Renal cortex interstitium (tissue), 15 donors: ENCODE data around the gene PSMB1. TPM values are rescaled to one million over a fixed set of nuclear protein-coding genes. Genes with fewer than 3 reads are reported as not detected.

Source experiments
- DNase-seq, 11 donors: peaks; one replicate each; pipeline ENCODE4 v3.0.0-alpha.2; 2013; ENCODE audit warnings: low read depth in 9 of 11, low spot score in 4 of 11; ENCODE audit errors: extremely low read depth in 1 of 11
- long read RNA-seq, 16 experiments: transcript quantifications; one replicate each; lab custom pipeline, GENCODE V29; 2026
- polyA plus RNA-seq, 3 donors: library from polyadenylated mRNA; unstranded; fragments of 120-200 nt; gene quantifications; one replicate each; pipeline ENCODE4 v1.2.1, GENCODE V29; 2013; ENCODE audit not compliant: insufficient read length in 3 of 3

Gene PSMB1
- 100 to 1,000 TPM; 185 to 233 (median 215) TPM for polyA plus RNA-seq
- long read RNA-seq, donor 1, transcript PSMB1-201 (6 exons, 928 nt) = major isoform, 67 of 93 reads
- long read RNA-seq, donor 1, transcript PSMB1-202 (5 exons, 1,939 nt) = minor isoform, 8 of 93 reads
- long read RNA-seq, donor 1, partial matches to known transcripts = 18 of 93 reads
- long read RNA-seq, donor 1, other reads (novel, unspliced or antisense) = 0 of 93 reads
- long read RNA-seq, donor 2, transcript PSMB1-202 (5 exons, 1,939 nt) = minor isoform, 10 of 117 reads
- long read RNA-seq, donor 2, transcript PSMB1-201 (6 exons, 928 nt) = major isoform, 90 of 117 reads
- long read RNA-seq, donor 2, partial matches to known transcripts = 12 of 117 reads
- long read RNA-seq, donor 2, other reads (novel, unspliced or antisense) = 5 of 117 reads
- long read RNA-seq, donor 3, transcript PSMB1-202 (5 exons, 1,939 nt) = minor isoform, 22 of 220 reads
- long read RNA-seq, donor 3, transcript PSMB1-201 (6 exons, 928 nt) = major isoform, 167 of 220 reads
- long read RNA-seq, donor 3, partial matches to known transcripts = 10 of 220 reads
- long read RNA-seq, donor 3, other reads (novel, unspliced or antisense) = 21 of 220 reads
- long read RNA-seq, donor 4, transcript PSMB1-202 (5 exons, 1,939 nt) = minor isoform, 19 of 173 reads
- long read RNA-seq, donor 4, transcript PSMB1-201 (6 exons, 928 nt) = major isoform, 97 of 173 reads
- long read RNA-seq, donor 4, partial matches to known transcripts = 43 of 173 reads
- long read RNA-seq, donor 4, other reads (novel, unspliced or antisense) = 14 of 173 reads
- long read RNA-seq, donor 5 = 0 reads
- long read RNA-seq, donor 6, transcript PSMB1-201 (6 exons, 928 nt) = major isoform, 85 of 127 reads
- long read RNA-seq, donor 6, transcript PSMB1-202 (5 exons, 1,939 nt) = minor isoform, 19 of 127 reads
- long read RNA-seq, donor 6, partial matches to known transcripts = 11 of 127 reads
- long read RNA-seq, donor 6, other reads (novel, unspliced or antisense) = 12 of 127 reads
- long read RNA-seq, donor 7, transcript PSMB1-202 (5 exons, 1,939 nt) = minor isoform, 18 of 209 reads
- long read RNA-seq, donor 7, transcript PSMB1-201 (6 exons, 928 nt) = major isoform, 167 of 209 reads
- long read RNA-seq, donor 7, partial matches to known transcripts = 10 of 209 reads
- long read RNA-seq, donor 7, other reads (novel, unspliced or antisense) = 14 of 209 reads
- long read RNA-seq, donor 8 = 0 reads
- long read RNA-seq, donor 9, transcript PSMB1-202 (5 exons, 1,939 nt) = minor isoform, 16 of 142 reads
- long read RNA-seq, donor 9, transcript PSMB1-201 (6 exons, 928 nt) = major isoform, 117 of 142 reads
- long read RNA-seq, donor 9, partial matches to known transcripts = 0 of 142 reads
- long read RNA-seq, donor 9, other reads (novel, unspliced or antisense) = 9 of 142 reads
- long read RNA-seq, donor 10, transcript PSMB1-201 (6 exons, 928 nt) = major isoform, 134 of 201 reads
- long read RNA-seq, donor 10, transcript PSMB1-202 (5 exons, 1,939 nt) = minor isoform, 20 of 201 reads
- long read RNA-seq, donor 10, partial matches to known transcripts = 36 of 201 reads
- long read RNA-seq, donor 10, other reads (novel, unspliced or antisense) = 11 of 201 reads
- long read RNA-seq, donor 11, transcript PSMB1-202 (5 exons, 1,939 nt) = minor isoform, 11 of 102 reads
- long read RNA-seq, donor 11, transcript PSMB1-201 (6 exons, 928 nt) = major isoform, 81 of 102 reads
- long read RNA-seq, donor 11, partial matches to known transcripts = 0 of 102 reads
- long read RNA-seq, donor 11, other reads (novel, unspliced or antisense) = 10 of 102 reads
- long read RNA-seq, donor 12, transcript PSMB1-201 (6 exons, 928 nt) = major isoform, 53 of 83 reads
- long read RNA-seq, donor 12, transcript PSMB1-202 (5 exons, 1,939 nt) = minor isoform, 8 of 83 reads
- long read RNA-seq, donor 12, partial matches to known transcripts = 14 of 83 reads
- long read RNA-seq, donor 12, other reads (novel, unspliced or antisense) = 8 of 83 reads
- long read RNA-seq, donor 13 = 0 reads
- long read RNA-seq, donor 14, transcript PSMB1-201 (6 exons, 928 nt) = major isoform, 132 of 160 reads
- long read RNA-seq, donor 14, transcript PSMB1-202 (5 exons, 1,939 nt) = minor isoform, 16 of 160 reads
- long read RNA-seq, donor 14, partial matches to known transcripts = 0 of 160 reads
- long read RNA-seq, donor 14, other reads (novel, unspliced or antisense) = 12 of 160 reads
- long read RNA-seq, donor 15, transcript PSMB1-201 (6 exons, 928 nt) = major isoform, 65 of 95 reads
- long read RNA-seq, donor 15, transcript PSMB1-202 (5 exons, 1,939 nt) = minor isoform, 23 of 95 reads
- long read RNA-seq, donor 15, partial matches to known transcripts = 0 of 95 reads
- long read RNA-seq, donor 15, other reads (novel, unspliced or antisense) = 7 of 95 reads
- long read RNA-seq, donor 16, transcript PSMB1-201 (6 exons, 928 nt) = major isoform, 242 of 356 reads
- long read RNA-seq, donor 16, transcript PSMB1-202 (5 exons, 1,939 nt) = minor isoform, 57 of 356 reads
- long read RNA-seq, donor 16, partial matches to known transcripts = 28 of 356 reads
- long read RNA-seq, donor 16, other reads (novel, unspliced or antisense) = 29 of 356 reads

DNA sequence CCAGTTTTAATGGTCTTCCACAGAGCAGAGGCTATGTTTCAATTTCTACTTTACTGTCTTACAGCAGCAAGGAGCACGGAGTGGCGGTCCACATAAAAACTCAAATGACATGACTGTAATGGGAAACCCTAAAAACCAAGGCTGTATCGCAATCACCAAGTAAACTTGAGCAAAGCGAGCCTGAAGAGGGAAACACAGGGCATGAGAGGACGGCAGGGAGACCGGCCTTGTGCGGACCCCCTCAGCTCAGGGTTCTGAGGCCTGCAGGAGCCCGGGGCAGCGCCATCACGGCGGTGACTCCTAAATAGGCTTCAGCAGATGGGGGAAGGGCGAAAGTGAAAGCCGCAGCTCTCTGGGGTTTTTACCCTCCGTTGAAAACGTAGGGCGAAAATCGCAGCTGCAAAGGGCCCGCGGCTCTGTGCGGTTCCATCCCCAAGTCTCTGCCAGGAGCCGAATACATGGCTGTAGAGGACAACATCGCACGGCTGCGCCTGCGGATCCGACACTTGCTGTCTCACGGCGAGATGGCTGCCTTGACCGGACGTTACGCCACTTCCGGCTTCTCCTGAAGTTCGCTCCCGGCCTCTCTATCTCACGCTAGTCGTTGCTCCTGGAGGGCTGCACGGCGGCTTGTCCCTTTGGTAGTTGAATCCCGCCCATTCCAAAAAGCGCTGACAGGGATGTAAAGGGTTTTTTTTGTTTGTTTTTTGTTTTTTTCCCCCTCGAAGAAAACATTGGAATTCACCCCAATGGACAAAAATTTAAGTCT, at the start of gene PSMB1:
TSS of gene PSMB1 (minus strand) at position 543 of the 769 bp plus-strand sequence. CDS start at position 478, 65 bp downstream.
- DNase-seq = peak; percentile 87 to 97 (median 93)

DNA sequence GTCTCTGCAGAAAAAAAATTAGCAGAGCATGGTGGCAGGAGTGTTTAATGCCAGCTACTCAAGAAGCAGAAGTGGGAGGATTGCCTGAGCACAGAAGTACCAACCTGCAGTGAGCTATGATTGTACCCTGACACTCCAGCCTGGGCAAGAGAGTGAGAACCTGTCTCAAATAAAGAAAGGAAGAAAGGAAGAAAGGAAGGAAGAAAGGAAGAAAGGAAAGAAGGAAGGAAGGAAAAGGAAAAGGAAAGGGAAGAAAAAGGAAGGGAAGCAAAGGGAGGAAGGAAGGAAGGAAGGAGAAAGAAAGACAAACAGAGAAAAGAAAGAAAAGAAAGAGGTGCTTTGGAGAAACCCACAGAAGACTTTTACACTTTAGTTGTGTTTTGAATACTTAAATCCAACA, 44.2 kb upstream of the PSMB1 start:
- DNase-seq = no peak

DNA sequence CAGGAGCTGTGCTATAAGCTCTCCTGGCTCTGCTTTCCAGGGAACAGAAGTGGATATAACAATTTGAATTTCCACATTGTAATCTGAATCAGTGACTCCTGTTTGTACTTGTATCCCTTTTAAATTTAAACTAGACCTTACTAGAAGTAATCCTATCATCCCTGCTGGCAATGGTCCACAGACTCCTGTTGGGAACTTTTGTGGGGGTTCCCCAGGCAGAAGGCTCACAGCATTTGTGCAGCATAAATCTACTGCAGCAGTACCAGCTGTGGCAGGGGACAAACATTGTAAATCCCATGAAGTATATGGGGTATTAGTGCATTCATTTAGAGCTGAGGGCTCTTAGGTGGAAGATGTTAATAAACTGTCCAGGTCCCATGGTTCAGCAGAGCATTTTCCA, 43.3 kb upstream of the PSMB1 start:
- no peak for DNase-seq

DNA sequence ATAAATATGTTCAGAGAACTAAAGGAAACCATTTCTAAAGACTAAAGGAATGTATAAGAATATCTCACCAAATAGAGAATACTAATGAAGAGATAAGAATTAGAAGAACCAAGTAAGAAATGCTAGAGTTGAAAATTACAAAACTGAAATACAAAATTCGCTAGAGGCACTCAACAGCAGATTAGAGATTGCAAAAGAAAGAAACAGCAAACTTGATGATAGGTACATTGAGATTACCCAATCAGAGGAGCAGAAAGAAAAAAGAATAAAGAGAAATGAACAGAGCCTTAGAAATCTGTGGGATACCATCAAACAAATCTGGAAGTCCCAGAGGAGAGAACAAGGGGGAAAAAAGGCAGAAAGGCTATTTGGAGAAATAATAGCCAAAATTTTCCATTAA, 37.6 kb upstream of the PSMB1 start:
- no peak for DNase-seq

DNA sequence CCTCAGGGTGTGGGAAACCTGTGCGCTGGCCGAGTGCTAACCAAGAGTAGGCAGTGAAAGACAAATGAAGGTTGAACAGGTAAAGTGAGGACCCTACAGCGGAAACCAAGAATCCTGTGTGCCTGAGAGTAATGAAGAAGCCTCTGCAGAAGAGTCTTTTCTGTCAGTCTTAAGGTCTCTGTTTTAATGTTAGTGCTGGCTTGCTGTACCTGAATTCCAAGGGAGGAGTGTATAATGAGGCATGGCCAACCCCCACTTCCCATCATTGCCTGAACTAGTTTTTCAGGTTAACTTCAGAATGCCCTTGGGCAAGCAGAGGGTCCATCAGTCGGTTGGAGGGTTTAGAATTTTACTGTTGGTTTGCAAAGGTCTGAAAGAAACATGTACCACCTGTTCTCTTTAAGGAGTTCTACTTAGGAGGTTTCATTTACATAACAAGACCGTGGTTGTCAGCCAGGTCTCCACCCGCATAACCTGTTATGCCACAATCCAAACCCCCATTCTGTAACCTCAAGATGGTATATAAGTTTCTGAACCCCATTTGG, 31.9 kb upstream of the PSMB1 start:
- peak in 8 of 11 donors; percentile 6 to 41 (median 22) for DNase-seq

DNA sequence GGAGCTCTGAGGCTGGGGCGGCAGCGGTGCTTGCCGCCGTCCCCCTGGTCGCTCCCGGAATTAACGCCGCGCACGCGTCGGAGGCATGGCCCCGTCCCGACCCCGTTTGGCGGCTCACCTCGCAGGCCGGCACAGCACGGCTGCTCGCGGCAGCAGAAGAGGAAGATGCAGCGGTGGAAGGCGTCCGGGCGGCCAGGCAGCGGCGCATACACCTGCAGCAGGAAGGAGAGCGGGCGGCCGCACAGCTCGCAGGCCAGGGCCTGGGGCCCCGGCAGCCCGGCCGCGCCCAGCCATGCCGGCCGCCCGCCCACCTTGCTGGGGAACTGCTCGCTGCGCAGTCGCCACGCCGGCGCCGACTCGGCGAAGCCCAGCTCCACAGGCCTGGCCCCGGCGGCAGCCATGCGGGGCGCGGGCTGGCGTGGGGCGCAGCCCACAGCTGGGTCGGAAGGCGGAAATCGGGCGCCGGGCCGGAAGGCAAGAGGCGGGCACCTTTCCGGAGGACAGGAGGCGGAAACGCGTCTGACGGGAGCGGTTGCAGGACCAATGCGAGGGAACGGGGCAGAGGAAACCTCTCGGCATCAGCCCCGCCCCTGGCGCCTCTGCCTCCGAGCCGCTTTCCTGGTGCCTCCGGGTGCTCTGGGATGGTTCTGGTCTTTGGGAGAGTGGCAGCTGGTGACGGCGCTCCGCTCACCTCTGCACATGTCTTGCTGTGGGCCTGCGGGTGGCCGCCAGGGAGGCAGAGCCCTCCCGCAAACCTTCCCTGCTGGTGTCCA, 31.3 kb upstream of the PSMB1 start, which contains the start of gene PDCD2:
TSS of gene PDCD2 (minus strand) at position 457 of the 773 bp plus-strand sequence. CDS start at position 401, 56 bp downstream.
- peak; percentile 69 to 90 (median 85) for DNase-seq

DNA sequence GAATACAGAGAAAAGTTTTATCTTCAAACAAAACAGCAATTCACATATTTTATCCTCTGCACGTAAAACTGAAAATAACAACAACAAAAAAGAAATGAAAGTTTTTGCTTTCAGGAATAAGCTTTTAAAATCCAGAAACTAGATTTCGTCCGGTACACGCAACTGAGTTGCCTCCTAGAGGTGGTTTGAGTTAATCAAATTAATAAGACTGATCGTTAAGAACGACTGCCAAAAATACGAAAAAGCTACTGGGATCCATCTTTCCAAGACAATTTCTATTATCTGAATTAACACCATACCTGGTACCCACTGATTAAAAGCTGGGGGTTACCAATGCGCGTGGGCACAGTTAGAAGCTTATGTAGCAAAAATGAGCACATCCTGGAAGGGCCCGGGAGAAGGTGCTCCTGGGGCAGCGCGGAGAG, 30.7 kb upstream of the PSMB1 start:
- DNase-seq = peak in 2 of 11 donors; percentile 7 to 11

DNA sequence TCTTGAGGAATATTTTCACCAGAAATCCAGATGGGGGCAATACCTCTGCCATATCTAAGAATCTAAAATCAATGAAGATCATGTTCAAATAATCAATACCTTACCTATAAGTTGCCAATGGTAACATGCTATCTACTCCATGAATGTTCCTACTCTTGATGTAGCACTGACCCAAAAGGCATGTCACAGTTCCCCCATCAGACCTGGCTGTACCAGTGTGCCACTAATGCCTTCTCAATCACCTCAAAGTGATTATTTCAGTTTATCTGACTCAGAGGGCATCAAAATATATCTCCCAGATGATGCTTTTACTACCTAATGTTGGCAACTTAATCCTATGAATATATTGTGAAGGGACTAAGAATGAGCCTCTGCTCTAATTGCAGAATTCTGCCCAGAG, 25.8 kb upstream of the PSMB1 start:
- no peak for DNase-seq

DNA sequence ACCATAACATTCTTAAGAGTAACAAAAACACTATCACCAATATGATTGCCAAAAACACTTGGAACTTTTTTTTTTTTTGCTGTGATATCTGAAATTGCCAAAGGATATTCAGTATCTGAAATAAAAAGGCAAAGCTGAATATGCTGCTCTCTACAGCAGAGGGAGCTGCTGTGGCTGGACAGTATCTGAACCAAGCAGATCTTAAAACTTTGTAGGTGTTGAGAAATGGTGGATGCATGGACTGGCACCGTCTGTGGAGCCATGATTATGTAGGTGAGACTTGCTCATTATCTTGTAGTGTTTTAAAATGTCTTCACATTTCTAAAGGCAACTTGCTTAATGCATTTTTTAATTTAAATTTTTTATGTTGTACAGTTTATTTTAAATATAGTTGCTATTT, 22.1 kb upstream of the PSMB1 start:
- no peak for DNase-seq

DNA sequence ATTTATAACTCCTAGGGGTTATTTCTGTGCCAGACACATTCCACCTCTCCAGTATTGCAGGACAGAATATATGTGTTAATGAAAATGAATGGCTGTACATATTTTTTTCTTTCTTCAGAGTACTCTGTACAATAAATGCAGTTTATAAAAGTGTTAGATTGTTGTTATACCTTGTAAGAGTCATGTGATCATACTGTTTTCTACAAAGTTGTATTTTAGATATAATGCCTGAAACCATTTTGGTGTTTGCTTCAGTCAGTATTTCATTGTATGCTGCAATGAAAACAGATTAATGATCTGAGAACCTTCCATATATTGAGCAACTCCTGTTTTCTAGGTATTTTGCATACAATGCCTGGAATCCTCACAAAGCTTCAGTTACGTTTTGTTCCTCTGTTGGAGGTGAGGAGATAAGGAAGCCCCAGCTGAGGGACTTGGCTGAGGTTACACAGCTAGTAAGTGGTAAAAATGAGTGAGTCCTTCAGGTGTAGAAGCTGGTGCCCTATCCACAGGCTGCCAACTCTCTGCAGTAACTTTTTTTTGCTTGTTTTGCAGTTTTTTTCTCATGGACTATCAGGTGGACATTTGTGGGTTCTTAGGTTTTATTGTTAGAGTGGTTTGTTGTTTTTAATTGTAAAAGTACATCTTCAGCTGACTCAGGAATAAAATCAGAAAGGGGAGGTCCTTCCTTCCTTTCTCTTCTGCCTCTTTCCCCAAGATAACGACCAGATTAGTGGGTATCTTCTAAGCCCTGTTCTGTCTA, 19.8 kb upstream of the PSMB1 start:
- no peak for DNase-seq

DNA sequence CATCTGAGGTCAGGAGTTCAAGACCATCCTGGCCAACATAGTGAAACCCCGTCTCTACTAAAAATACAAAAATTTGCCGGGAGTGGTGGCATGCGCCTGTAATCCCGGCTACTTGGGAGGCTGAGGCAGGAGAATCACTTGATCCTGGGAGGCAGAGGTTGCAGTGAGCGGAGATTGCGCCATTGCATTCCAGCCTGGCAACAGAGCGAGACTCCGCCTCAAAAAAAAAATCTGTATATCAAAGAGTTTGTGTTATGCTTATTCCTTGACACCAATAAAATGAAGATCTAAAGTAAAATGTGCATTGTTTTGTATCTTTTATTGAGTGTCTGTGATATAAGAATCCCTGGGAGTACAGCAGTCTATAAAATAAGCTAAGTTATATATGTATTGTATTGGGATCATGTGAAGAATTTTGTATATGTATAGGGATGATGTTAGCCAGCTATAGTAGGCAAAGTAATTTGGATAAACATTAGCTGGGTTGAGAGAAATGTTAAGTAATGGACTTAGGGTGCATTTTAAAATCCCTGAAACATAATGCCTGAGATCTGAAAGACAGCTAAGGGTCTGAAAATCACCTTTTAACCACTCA, 11.9 kb upstream of the PSMB1 start:
- DNase-seq = no peak

DNA sequence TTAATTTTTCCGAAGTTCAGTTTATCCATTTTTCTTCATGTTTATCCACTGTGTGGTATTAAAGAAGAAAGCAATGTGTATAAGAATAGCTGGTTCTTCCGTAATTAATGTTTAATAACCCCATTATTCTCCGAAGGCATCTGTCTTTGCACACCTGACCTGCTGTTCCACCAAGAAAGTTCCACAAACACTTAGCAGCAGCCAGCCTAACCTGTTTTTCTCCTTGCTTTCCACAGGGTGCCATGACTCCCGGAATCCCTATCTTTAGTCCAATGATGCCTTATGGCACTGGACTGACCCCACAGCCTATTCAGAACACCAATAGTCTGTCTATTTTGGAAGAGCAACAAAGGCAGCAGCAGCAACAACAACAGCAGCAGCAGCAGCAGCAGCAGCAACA, 8.4 kb upstream of the PSMB1 start:
- DNase-seq = no peak

DNA sequence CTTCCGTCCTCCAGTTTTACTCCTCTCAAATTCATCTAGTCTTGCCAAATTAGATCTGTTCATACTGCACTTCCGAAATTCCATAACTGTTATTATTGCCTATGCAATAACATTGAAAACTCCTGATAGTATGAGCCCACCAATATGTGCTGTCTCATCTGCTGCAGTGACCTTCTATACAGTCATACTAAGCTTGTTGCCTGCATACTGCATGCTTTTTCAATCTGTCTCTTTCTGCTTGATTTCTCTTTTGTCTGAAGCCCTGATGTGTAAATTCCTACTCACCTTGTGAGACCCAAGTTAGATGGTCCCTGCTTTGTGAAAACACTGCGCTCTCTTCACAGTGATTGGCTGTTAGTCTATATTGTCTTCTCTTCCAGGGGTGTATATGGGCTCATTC, 2.2 kb upstream of the PSMB1 start:
- DNase-seq = no peak

DNA sequence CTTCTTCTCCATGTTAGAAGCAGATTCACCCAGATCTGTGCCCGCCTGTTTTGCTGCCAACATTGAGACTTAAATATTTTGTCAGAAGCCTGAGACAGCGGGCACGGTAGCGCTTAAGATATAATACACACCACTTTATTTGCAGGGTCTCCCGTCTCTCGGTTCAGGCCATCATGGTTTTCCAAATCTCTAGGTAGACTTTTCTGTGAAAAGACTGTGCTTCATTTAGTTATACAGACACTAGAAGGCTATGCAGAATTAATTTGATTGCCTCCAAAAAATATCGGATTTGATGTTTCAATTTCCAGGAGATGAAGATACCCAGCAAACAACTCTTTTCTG, 1.7 kb upstream of the PSMB1 start:
- DNase-seq = peak in 3 of 11 donors; percentile 5 to 12 (median 6)
